Activated CD4-positive, CD25-positive, alpha-beta regulatory T cell (primary cell): ENCODE results near the gene VSTM2A.

ENCODE experiments used
- DNase-seq, 4 experiments: peaks; one replicate each; lab custom pipeline; 2025; lab: John Stamatoyannopoulos, UW

The VSTM2A gene

GRCh38 chr7:54615537-54615936 is 73.4 kb downstream of the VSTM2A start:
- DNase-seq, result no peak
